Loucy (cell line): Measurements from ENCODE around the gene SEMA5B.
A peak's percentile ranks its signal among the peaks of the same experiment; 100 is the strongest.

Experiments used
- H2AFZ ChIP-seq: fragments of 200-600 bp; sonication (generic); 2 replicates; pipeline ENCODE4 v1.6.0; 2016; ENCODE audit warnings: antibody characterized with exemption, mild to moderate bottlenecking, low read length, moderate library complexity
- H3F3A ChIP-seq: fragments of 200-600 bp; 2 replicates; pipeline ENCODE4 v1.6.0; 2016; ENCODE audit warnings: antibody characterized with exemption, low read depth, mild to moderate bottlenecking
- H3K27me3 ChIP-seq: fragments of 200-600 bp; sonication (generic); 2 replicates; pipeline ENCODE4 v1.6.1; 2014; ENCODE audit warnings: low read length, mild to moderate bottlenecking; ENCODE audit not compliant: insufficient read depth, poor library complexity, severe bottlenecking
- H3K36me3 ChIP-seq: fragments of 200-600 bp; sonication (generic); 2 replicates; pipeline ENCODE4 v1.6.1; 2016; ENCODE audit warnings: low read length; ENCODE audit not compliant: insufficient read depth
- H3K4me1 ChIP-seq: fragments of 200-600 bp; sonication (generic); 2 replicates; pipeline ENCODE4 v1.5.1; 2014; ENCODE audit warnings: low read length, mild to moderate bottlenecking; ENCODE audit not compliant: insufficient read depth, poor library complexity, severe bottlenecking
- H3K4me2 ChIP-seq: fragments of 200-600 bp; sonication (generic); 2 replicates; pipeline ENCODE4 v1.6.0; 2014; ENCODE audit warnings: antibody characterized with exemption, low read length, low read depth, mild to moderate bottlenecking; ENCODE audit not compliant: poor library complexity, severe bottlenecking
- H3K4me3 ChIP-seq: fragments of 200-600 bp; sonication (generic); 2 replicates; pipeline ENCODE4 v1.5.1; 2014; ENCODE audit warnings: low read length, mild to moderate bottlenecking, mixed read lengths; ENCODE audit not compliant: poor library complexity, severe bottlenecking
- H3K79me2 ChIP-seq: fragments of 200-600 bp; sonication (generic); 2 replicates; pipeline ENCODE4 v1.6.1; 2014; ENCODE audit warnings: low read length; ENCODE audit not compliant: insufficient read depth
- H3K9ac ChIP-seq: fragments of 200-600 bp; sonication (generic); 2 replicates; pipeline ENCODE4 v1.6.0; 2014; ENCODE audit warnings: mild to moderate bottlenecking, low read depth, low read length, moderate library complexity; ENCODE audit not compliant: poor library complexity, severe bottlenecking
- H3K9me2 ChIP-seq: fragments of 200-600 bp; sonication (generic); replicated peaks from 2 replicates; pipeline ENCODE4 v1.6.1; 2016; ENCODE audit warnings: low read depth, low read length, mixed read lengths
- H3K9me3 ChIP-seq: fragments of 200-600 bp; sonication (generic); 2 replicates; pipeline ENCODE4 v1.6.1; 2014; ENCODE audit warnings: mild to moderate bottlenecking, antibody characterized with exemption, low read length, low read depth; ENCODE audit not compliant: insufficient read depth
- H4K20me1 ChIP-seq: fragments of 200-600 bp; sonication (generic); 2 replicates; pipeline ENCODE4 v1.6.0; 2014; ENCODE audit warnings: antibody characterized with exemption, low read length, mild to moderate bottlenecking; ENCODE audit not compliant: insufficient read depth, poor library complexity, severe bottlenecking
- EZH2phosphoT487 ChIP-seq: fragments of 200-600 bp; IDR thresholded peaks from 2 replicates; pipeline ENCODE4 v1.6.1; 2018; ENCODE audit warnings: antibody characterized with exemption, mild to moderate bottlenecking, moderate library complexity, borderline replicate concordance
- TF ChIP-seq, protein P1 (sequence below): fragments of 200-600 bp; sonication (generic); conservative IDR thresholded peaks from 2 replicates; pipeline ENCODE4 v1.5.1; 2014; ENCODE audit warnings: mild to moderate bottlenecking, antibody characterized with exemption, low read length

Gene SEMA5B

DNA sequence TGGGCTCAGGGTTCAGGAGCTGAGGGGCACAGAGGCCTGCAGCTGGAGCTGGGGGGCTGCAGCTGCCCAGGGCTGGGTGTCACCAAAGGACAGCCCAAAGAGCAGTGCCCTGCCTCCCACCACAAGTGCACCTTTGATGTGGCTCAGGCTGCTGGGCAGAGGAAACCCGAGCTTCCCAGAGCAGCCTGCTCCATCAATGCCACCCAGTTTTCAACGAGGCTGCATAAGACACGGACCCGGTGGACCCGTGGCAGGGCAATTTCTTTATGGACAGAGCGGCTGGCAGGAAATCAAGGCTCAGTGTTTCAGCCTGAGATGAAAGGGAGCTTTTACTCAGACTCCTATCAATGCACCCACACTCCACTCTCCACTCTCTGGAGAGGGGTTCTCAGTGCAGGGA lies 18.7 kb downstream of the SEMA5B start:
- Histone ChIP-seq H3K9ac (no peak overlapping the region), H3K9me2 (no peaks in the 10 kb centered on the region), H3K79me2 (no peaks in the 10 kb centered on the region), H2AFZ (no peak overlapping the region), H3K4me2 (peak overlapping the region; percentile 41), H3F3A (no peaks in the 10 kb centered on the region), H3K27me3 (no peaks in the 10 kb centered on the region), H3K9me3 (no peaks in the 10 kb centered on the region), H3K36me3 (no peaks in the 10 kb centered on the region), H3K4me3 (no peak overlapping the region), H3K4me1 (peaks cover 10% of the 10 kb centered on the region), H4K20me1 (no peaks in the 10 kb centered on the region)
- TF ChIP-seq, protein P1, sequence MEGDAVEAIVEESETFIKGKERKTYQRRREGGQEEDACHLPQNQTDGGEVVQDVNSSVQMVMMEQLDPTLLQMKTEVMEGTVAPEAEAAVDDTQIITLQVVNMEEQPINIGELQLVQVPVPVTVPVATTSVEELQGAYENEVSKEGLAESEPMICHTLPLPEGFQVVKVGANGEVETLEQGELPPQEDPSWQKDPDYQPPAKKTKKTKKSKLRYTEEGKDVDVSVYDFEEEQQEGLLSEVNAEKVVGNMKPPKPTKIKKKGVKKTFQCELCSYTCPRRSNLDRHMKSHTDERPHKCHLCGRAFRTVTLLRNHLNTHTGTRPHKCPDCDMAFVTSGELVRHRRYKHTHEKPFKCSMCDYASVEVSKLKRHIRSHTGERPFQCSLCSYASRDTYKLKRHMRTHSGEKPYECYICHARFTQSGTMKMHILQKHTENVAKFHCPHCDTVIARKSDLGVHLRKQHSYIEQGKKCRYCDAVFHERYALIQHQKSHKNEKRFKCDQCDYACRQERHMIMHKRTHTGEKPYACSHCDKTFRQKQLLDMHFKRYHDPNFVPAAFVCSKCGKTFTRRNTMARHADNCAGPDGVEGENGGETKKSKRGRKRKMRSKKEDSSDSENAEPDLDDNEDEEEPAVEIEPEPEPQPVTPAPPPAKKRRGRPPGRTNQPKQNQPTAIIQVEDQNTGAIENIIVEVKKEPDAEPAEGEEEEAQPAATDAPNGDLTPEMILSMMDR: no peak
- TF ChIP-seq EZH2phosphoT487: no peak

- no peaks in the 10 kb centered on the region for H3K9me2 ChIP-seq
- no peaks in the 10 kb centered on the region for H3K27me3 ChIP-seq
- H3K4me3 ChIP-seq: no peak overlapping the region
- H4K20me1 ChIP-seq: no peaks in the 10 kb centered on the region
- no peak overlapping the region for H2AFZ ChIP-seq
- H3K9ac ChIP-seq: no peak overlapping the region
- no peaks in the 10 kb centered on the region for H3F3A ChIP-seq
- no peak overlapping the region for H3K4me2 ChIP-seq
- no peaks in the 10 kb centered on the region for H3K36me3 ChIP-seq
- H3K4me1 ChIP-seq: peaks cover 10% of the 10 kb centered on the region
- TF ChIP-seq EZH2phosphoT487: no peak
- TF ChIP-seq, protein P1: no peak
- no peaks in the 10 kb centered on the region for H3K79me2 ChIP-seq
- no peaks in the 10 kb centered on the region for H3K9me3 ChIP-seq
These were observed 21.0 kb downstream of the SEMA5B start for GRCh38 chr3:123006609-123007008.

DNA sequence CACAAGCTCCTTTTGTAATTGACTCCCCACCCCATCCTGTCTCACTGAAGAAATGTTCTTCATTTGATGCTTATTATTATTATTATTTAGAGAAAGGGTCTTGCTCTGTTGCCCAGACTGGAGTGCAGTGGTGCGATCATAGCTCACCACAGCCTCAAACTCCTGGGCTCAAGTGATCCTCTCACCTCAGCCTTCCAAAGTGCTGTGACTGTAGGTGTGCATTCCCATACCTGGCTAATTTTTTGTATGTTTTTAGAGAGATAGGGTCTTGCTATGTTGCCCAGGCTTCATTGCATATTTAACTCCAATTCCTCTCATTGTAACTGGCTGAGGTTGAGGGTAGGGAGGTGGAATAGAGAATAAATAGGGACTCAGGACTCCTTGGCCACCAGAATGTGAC lies 22.3 kb downstream of the SEMA5B start:
- no peak overlapping the region for H2AFZ ChIP-seq
- H3K27me3 ChIP-seq: no peaks in the 10 kb centered on the region
- H3K4me1 ChIP-seq: peaks cover 10% of the 10 kb centered on the region
- H3K9me3 ChIP-seq: no peaks in the 10 kb centered on the region
- H3K9me2 ChIP-seq: no peaks in the 10 kb centered on the region
- no peak overlapping the region for H3K9ac ChIP-seq
- no peaks in the 10 kb centered on the region for H3K79me2 ChIP-seq
- no peak for TF ChIP-seq EZH2phosphoT487
- TF ChIP-seq, protein P1: no peak
- H3F3A ChIP-seq: no peaks in the 10 kb centered on the region
- no peaks in the 10 kb centered on the region for H3K36me3 ChIP-seq
- H4K20me1 ChIP-seq: no peaks in the 10 kb centered on the region
- no peak overlapping the region for H3K4me2 ChIP-seq
- H3K4me3 ChIP-seq: no peak overlapping the region
